ENCODE results near the gene DDR2.
A peak's percentile ranks its signal among the peaks of the same experiment; 100 is the strongest.

DDR2 gene

GRCh38 chr1:162702628-162703027 is 70.4 kb downstream of the DDR2 start:
- peak overlapping the region; percentile 23 for H3K9ac ChIP-seq (ENCODE audit: low read length)
- no peak overlapping the region for H2BK12ac ChIP-seq (ENCODE audit: low read length in 2 of 2)
- peaks cover 2% of the 10 kb centered on the region for H3K4me1 ChIP-seq (ENCODE audit: control insufficient read depth, insufficient read depth, low read depth, low read length)
- no peaks in the 10 kb centered on the region for H3K9me3 ChIP-seq (ENCODE audit: control insufficient read depth, low read length)
- no peak overlapping the region for H2AK5ac ChIP-seq (ENCODE audit: low read length, severe bottlenecking)
- H3K23ac ChIP-seq (ENCODE audit: low read length in 2 of 2) = no peak overlapping the region
- H3K79me1 ChIP-seq (replicated peaks; ENCODE audit: low read length, poor library complexity, severe bottlenecking) = peaks cover 30% of the 10 kb centered on the region
- H3K27ac ChIP-seq (ENCODE audit: low read length, poor library complexity, severe bottlenecking) = no peak overlapping the region
- no peak overlapping the region for H3K18ac ChIP-seq (ENCODE audit: low read depth in 1 of 2, low read length in 2 of 2)
- H2BK15ac ChIP-seq (ENCODE audit: low read depth, poor library complexity, severe bottlenecking) = no peak overlapping the region
- no peak overlapping the region for H2AFZ ChIP-seq (ENCODE audit: low read depth, low read length)
- no peaks in the 10 kb centered on the region for H3K27me3 ChIP-seq (ENCODE audit: control insufficient read depth in 1 of 2, insufficient read depth in 1 of 2, low read length in 2 of 2)
- WGBS = 91% methylated on average over 1 of the region's 2 CpGs
- peaks cover 6 to 41% of the 10 kb centered on the region in 2 experiments for H3K36me3 ChIP-seq (ENCODE audit: control insufficient read depth in 1 of 2, insufficient read depth in 2 of 2, low read depth in 1 of 2, low read length in 2 of 2)
- no peak overlapping the region for H4K91ac ChIP-seq (ENCODE audit: low read length)
- H3K14ac ChIP-seq (ENCODE audit: low read length in 2 of 2) = no peak overlapping the region
- no peak overlapping the region for H3K4me3 ChIP-seq (ENCODE audit: insufficient read depth in 1 of 2, low read depth in 1 of 2, low read length in 2 of 2)
- no peak overlapping the region for H4K8ac ChIP-seq (ENCODE audit: low read length)
- H3K4ac ChIP-seq (ENCODE audit: low read depth in 1 of 2, low read length in 2 of 2) = no peak overlapping the region
- H2BK120ac ChIP-seq (ENCODE audit: low read depth, low read length) = no peak overlapping the region
- H2BK5ac ChIP-seq (ENCODE audit: low read depth, low read length, poor library complexity, severe bottlenecking) = no peak overlapping the region
- DNase-seq = no peak
- H3K4me2 ChIP-seq (ENCODE audit: low read length, poor library complexity, severe bottlenecking) = no peak overlapping the region

GRCh38 chr1:162703708-162704107 is 71.4 kb downstream of the DDR2 start:
- H2BK15ac ChIP-seq (ENCODE audit: low read depth, poor library complexity, severe bottlenecking) = no peak overlapping the region
- peaks cover 10 to 51% of the 10 kb centered on the region in 2 experiments for H3K36me3 ChIP-seq (ENCODE audit: control insufficient read depth in 1 of 2, insufficient read depth in 2 of 2, low read depth in 1 of 2, low read length in 2 of 2)
- no peak overlapping the region for H4K8ac ChIP-seq (ENCODE audit: low read length)
- no peak overlapping the region for H3K4me2 ChIP-seq (ENCODE audit: low read length, poor library complexity, severe bottlenecking)
- peak overlapping the region; percentile 48 for H3K9ac ChIP-seq (ENCODE audit: low read length)
- no peak overlapping the region for H3K4ac ChIP-seq (ENCODE audit: low read depth in 1 of 2, low read length in 2 of 2)
- H2BK12ac ChIP-seq (ENCODE audit: low read length in 2 of 2) = no peak overlapping the region
- H2AK5ac ChIP-seq (ENCODE audit: low read length, severe bottlenecking) = no peak overlapping the region
- no peaks in the 10 kb centered on the region for H3K9me3 ChIP-seq (ENCODE audit: control insufficient read depth, low read length)
- H4K91ac ChIP-seq (ENCODE audit: low read length) = no peak overlapping the region
- H3K18ac ChIP-seq (ENCODE audit: low read depth in 1 of 2, low read length in 2 of 2) = no peak overlapping the region
- no peaks in the 10 kb centered on the region for H3K27me3 ChIP-seq (ENCODE audit: control insufficient read depth in 1 of 2, insufficient read depth in 1 of 2, low read length in 2 of 2)
- H3K79me1 ChIP-seq (replicated peaks; ENCODE audit: low read length, poor library complexity, severe bottlenecking) = peaks cover 28% of the 10 kb centered on the region
- no peak overlapping the region for H2BK120ac ChIP-seq (ENCODE audit: low read depth, low read length)
- WGBS = 99% methylated on average over 4 of the region's 4 CpGs
- H3K23ac ChIP-seq (ENCODE audit: low read length in 2 of 2) = no peak overlapping the region
- H2AFZ ChIP-seq (ENCODE audit: low read depth, low read length) = no peak overlapping the region
- H3K14ac ChIP-seq (ENCODE audit: low read length in 2 of 2) = no peak overlapping the region
- no peak overlapping the region for H2BK5ac ChIP-seq (ENCODE audit: low read depth, low read length, poor library complexity, severe bottlenecking)
- no peak for DNase-seq
- H3K4me3 ChIP-seq (ENCODE audit: insufficient read depth in 1 of 2, low read depth in 1 of 2, low read length in 2 of 2) = peak overlapping the region in 1 of 2 experiments; percentile 4
- H3K27ac ChIP-seq (ENCODE audit: low read length, poor library complexity, severe bottlenecking) = no peak overlapping the region
- no peaks in the 10 kb centered on the region for H3K4me1 ChIP-seq (ENCODE audit: control insufficient read depth, insufficient read depth, low read depth, low read length)

- H3K27me3 ChIP-seq (ENCODE audit: control insufficient read depth in 1 of 2, insufficient read depth in 1 of 2, low read length in 2 of 2) = no peaks in the 10 kb centered on the region
- no peak overlapping the region for H3K4ac ChIP-seq (ENCODE audit: low read depth in 1 of 2, low read length in 2 of 2)
- peak overlapping the region; percentile 48 for H3K9ac ChIP-seq (ENCODE audit: low read length)
- no peak overlapping the region for H2AFZ ChIP-seq (ENCODE audit: low read depth, low read length)
- no peak overlapping the region for H3K4me2 ChIP-seq (ENCODE audit: low read length, poor library complexity, severe bottlenecking)
- H3K27ac ChIP-seq (ENCODE audit: low read length, poor library complexity, severe bottlenecking) = no peak overlapping the region
- H3K9me3 ChIP-seq (ENCODE audit: control insufficient read depth, low read length) = no peaks in the 10 kb centered on the region
- peak overlapping the region in 1 of 2 experiments; percentile 34 for H3K4me3 ChIP-seq (ENCODE audit: insufficient read depth in 1 of 2, low read depth in 1 of 2, low read length in 2 of 2)
- H3K23ac ChIP-seq (ENCODE audit: low read length in 2 of 2) = no peak overlapping the region
- no peak overlapping the region for H4K91ac ChIP-seq (ENCODE audit: low read length)
- H3K36me3 ChIP-seq (ENCODE audit: control insufficient read depth in 1 of 2, insufficient read depth in 2 of 2, low read depth in 1 of 2, low read length in 2 of 2) = peaks cover 10 to 62% of the 10 kb centered on the region in 2 experiments
- H4K8ac ChIP-seq (ENCODE audit: low read length) = no peak overlapping the region
- DNase-seq = no peak
- H2BK12ac ChIP-seq (ENCODE audit: low read length in 2 of 2) = no peak overlapping the region
- no peak overlapping the region for H2AK5ac ChIP-seq (ENCODE audit: low read length, severe bottlenecking)
- peaks cover 31% of the 10 kb centered on the region for H3K79me1 ChIP-seq (replicated peaks; ENCODE audit: low read length, poor library complexity, severe bottlenecking)
- H2BK5ac ChIP-seq (ENCODE audit: low read depth, low read length, poor library complexity, severe bottlenecking) = no peak overlapping the region
- H2BK15ac ChIP-seq (ENCODE audit: low read depth, poor library complexity, severe bottlenecking) = no peak overlapping the region
- H3K14ac ChIP-seq (ENCODE audit: low read length in 2 of 2) = no peak overlapping the region
- 97% methylated on average over 11 of the region's 11 CpGs for WGBS
- H3K18ac ChIP-seq (ENCODE audit: low read depth in 1 of 2, low read length in 2 of 2) = no peak overlapping the region
- H3K4me1 ChIP-seq (ENCODE audit: control insufficient read depth, insufficient read depth, low read depth, low read length) = peaks cover 2% of the 10 kb centered on the region
- no peak overlapping the region for H2BK120ac ChIP-seq (ENCODE audit: low read depth, low read length)
Measured at GRCh38 chr1:162704673-162705424, 72.6 kb downstream of the DDR2 start.

- no peak overlapping the region for H3K18ac ChIP-seq (ENCODE audit: low read depth in 1 of 2, low read length in 2 of 2)
- no peak overlapping the region for H2BK120ac ChIP-seq (ENCODE audit: low read depth, low read length)
- peaks cover 6% of the 10 kb centered on the region for H3K4me1 ChIP-seq (ENCODE audit: control insufficient read depth, insufficient read depth, low read depth, low read length)
- no peak overlapping the region for H3K27ac ChIP-seq (ENCODE audit: low read length, poor library complexity, severe bottlenecking)
- 71% methylated on average over 2 of the region's 2 CpGs for WGBS
- peaks cover 10 to 58% of the 10 kb centered on the region in 2 experiments for H3K36me3 ChIP-seq (ENCODE audit: control insufficient read depth in 1 of 2, insufficient read depth in 2 of 2, low read depth in 1 of 2, low read length in 2 of 2)
- H3K4me2 ChIP-seq (ENCODE audit: low read length, poor library complexity, severe bottlenecking) = no peak overlapping the region
- H2AK5ac ChIP-seq (ENCODE audit: low read length, severe bottlenecking) = no peak overlapping the region
- no peak overlapping the region for H4K91ac ChIP-seq (ENCODE audit: low read length)
- no peak overlapping the region for H2BK15ac ChIP-seq (ENCODE audit: low read depth, poor library complexity, severe bottlenecking)
- H3K9me3 ChIP-seq (ENCODE audit: control insufficient read depth, low read length) = no peaks in the 10 kb centered on the region
- no peak overlapping the region for H3K14ac ChIP-seq (ENCODE audit: low read length in 2 of 2)
- H3K79me1 ChIP-seq (replicated peaks; ENCODE audit: low read length, poor library complexity, severe bottlenecking) = peaks cover 30% of the 10 kb centered on the region
- H3K23ac ChIP-seq (ENCODE audit: low read length in 2 of 2) = no peak overlapping the region
- H2BK12ac ChIP-seq (ENCODE audit: low read length in 2 of 2) = no peak overlapping the region
- no peak overlapping the region for H4K8ac ChIP-seq (ENCODE audit: low read length)
- no peak for DNase-seq
- no peak overlapping the region for H2BK5ac ChIP-seq (ENCODE audit: low read depth, low read length, poor library complexity, severe bottlenecking)
- no peak overlapping the region for H3K4me3 ChIP-seq (ENCODE audit: insufficient read depth in 1 of 2, low read depth in 1 of 2, low read length in 2 of 2)
- no peaks in the 10 kb centered on the region for H3K27me3 ChIP-seq (ENCODE audit: control insufficient read depth in 1 of 2, insufficient read depth in 1 of 2, low read length in 2 of 2)
- no peak overlapping the region for H3K4ac ChIP-seq (ENCODE audit: low read depth in 1 of 2, low read length in 2 of 2)
- no peak overlapping the region for H2AFZ ChIP-seq (ENCODE audit: low read depth, low read length)
- peak overlapping the region; percentile 48 for H3K9ac ChIP-seq (ENCODE audit: low read length)
Measured at GRCh38 chr1:162706003-162706402, 73.7 kb downstream of the DDR2 start.
